22Rv1 (cell line): ENCODE data around the gene KIAA1549.

Experiments used
- CTCF ChIP-seq: fragments of 450-650 bp; IDR thresholded peaks from 2 replicates; pipeline ENCODE4 v1.5.1; 2017; ENCODE audit warnings: mild to moderate bottlenecking
- ZFX ChIP-seq: fragments of 450-650 bp; IDR thresholded peaks from 2 replicates; pipeline ENCODE4 v1.6.1; 2017; ENCODE audit warnings: antibody characterized with exemption, borderline replicate concordance

- TF ChIP-seq CTCF, result no peak
- no peak for TF ChIP-seq ZFX
Measured at GRCh38 chr7:138849701-138850100, 131.5 kb downstream of the KIAA1549 start.
